HG03571 (cell line): ENCODE data around the gene HPCAL1.
A peak's percentile ranks its signal among the peaks of the same experiment; 100 is the strongest.

Experiments
- ATAC-seq: cut with Tn5 transposase; IDR thresholded peaks from one replicate; pipeline ENCODE4 v1.9.1; 2021; ENCODE audit not compliant: unreplicated experiment

Gene HPCAL1

DNA sequence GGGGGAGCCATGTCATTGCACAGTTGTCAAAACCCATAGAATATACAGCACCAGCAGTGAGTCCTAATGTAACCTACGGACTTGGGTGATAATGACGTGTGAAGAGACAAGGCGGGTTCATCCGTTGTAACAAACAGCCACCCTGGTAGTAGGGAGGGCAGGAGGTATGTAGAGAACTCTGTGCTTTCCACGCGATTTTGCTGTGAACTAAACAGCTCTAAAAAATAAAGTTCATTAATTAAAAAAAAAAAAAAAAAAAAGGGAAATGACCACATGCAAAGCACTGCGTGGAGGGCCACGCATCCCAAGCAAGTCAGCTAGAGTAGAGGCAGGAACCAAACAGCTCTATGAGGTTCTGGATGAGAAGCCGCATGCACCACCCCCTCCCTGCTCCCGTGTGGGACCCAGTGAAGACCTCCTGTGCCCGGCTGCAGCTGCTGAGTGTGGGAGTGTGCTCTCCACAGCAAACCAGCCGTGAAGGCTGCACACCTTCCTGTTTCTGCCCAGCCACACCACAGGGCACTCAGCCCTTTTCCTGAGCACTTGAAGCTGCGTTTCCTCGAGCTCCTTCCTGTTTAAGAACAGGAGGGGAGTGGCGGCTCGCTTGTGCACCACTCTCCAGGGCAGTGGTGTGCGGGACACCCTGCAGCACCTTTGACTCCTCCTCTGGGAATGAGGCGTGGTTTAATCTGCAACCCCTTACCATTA is 79.8 kb downstream of the HPCAL1 start:
- ATAC-seq: peak; percentile 52

DNA sequence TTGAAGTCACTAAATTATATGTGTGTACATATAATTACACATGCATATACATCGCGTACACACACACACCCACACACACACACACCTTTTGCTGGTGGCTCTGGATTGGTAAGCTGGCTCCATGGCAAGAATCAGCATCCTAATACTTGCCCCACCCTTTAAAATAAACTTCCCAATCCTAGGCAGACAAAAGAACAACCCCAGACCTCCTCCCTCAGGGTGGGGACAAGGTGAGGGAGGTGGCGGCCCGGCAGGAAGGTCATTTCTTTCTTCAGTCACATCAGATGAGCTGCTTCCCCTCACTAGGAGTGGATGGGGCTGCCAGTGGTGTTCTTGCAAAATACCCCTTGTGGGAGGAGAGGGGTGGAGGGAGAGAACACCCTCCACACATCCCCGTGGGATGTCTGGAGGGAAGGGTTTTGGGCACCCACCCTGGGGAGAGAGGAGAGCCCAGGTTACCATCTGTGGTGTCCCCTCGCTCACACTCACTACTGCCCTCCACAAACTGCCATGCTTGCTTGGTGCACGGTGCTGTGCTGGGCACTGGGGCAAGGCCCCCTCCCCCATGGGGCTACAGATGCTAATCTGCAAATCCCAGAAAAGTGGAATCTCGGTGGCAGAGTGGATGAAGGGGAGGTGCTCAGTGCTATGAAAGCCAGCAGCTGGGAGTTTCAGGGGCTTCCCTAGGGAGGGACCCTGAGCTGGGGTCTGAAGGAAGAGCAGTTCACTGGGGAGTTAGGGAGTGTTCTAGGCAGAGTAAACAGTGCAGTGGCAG is 81.4 kb downstream of the HPCAL1 start:
- no peak for ATAC-seq

DNA sequence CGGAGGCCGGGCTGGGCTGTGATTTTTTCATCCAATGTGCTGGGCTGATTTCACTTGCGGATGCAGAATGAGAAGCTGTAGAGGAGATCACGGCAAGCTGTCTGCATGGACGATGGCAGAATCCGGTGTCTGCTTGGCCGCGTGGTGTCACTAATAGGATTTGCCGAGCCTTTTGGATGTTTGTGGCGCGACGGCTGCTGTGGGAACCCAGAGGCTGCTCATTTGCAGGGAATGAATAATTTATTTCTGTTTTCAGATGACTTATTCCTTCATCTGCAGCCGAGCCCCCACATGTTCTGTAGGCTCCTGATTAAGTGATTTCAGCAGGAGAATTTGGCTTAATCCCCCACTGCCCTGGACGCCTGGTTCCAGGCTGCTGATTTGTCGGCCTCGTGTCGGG is 82.8 kb downstream of the HPCAL1 start:
- no peak for ATAC-seq

DNA sequence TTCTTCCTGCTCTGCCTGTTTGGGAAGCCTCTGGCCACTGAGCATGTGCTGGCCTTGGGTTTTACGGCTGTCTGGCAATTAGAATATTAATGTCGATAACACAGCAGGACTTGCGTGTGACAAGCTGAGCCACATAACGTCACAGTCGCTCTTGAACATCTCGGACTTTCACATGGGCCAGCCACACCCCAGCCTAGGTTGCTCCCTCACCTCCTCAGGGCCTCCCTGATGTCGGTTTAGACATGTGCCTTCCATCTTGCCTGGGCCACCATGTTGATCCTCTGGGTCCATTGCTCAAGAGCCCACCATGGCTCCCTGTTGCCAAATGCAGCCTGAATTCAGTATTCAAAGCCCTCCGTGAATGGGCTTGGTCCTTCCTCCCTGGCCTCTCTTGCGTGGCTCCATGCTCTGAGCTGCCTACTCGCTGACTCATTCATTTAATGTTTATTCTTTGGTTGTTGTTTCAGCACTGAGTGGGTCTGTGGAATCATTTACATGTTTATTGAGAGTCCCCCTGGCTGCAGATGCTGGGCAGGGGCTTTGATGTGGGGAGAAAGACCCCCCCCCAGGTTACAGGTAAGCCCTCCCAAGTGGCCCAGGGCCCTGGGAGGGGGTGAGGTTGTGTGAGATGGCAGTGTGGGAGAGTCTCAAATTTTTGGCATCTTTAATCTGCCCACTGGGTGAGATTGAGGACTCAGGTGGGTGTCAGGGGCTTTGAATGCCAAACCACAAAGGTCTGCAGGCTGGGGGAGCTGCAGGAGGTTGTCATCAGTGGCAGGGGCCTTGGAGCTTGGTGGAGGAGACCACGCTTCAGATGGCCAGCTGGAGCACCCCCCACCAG is 83.4 kb downstream of the HPCAL1 start:
- no peak for ATAC-seq

DNA sequence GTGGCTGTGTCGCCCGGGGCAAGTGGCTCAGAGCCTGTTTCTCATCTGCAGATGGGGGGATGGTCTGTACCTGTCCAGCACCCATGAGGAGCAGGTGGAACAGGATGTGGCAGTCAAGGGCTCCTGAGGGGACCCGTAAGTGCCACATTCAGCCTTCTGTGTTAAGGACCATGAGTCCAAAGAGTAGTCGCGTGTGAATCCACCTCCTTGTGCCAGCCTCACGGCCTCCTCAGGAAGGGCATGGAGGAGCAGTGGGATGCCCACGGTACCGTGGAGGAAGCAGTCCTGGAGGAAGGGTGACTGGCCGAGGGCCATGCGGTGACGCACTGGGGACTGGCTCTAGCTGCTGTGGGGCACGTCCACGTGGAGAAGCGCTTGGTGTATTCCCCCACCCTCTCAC is 84.3 kb downstream of the HPCAL1 start:
- no peak for ATAC-seq

DNA sequence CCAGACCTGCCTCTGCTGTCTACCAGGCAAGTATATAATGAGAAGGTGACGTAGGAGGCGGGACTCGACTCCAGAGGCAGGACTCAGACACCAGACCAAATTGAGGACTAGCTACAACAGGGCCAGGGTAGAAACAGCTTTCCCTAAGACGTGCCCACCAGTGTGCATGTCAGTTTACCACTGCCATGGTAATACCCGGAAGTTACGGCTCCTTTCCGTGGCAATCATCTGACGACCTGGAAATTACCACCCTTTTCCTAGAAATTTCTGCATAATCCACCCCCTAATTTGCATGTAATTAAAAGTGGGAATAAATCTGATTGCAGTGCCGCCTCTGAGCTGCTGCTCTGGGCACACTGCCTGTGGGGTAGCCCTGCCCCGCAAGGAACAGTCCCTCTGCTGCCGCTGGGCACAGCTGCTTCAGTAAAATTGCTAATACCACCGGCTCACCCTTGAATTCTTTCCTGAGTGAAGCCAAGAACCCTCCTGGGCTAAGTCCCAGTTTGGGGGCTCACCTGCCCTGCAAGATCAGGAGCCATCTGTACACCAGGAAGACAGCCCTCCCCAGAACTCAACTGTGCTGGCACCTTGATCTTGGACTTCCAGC is 86.4 kb downstream of the HPCAL1 start:
- ATAC-seq: no peak

DNA sequence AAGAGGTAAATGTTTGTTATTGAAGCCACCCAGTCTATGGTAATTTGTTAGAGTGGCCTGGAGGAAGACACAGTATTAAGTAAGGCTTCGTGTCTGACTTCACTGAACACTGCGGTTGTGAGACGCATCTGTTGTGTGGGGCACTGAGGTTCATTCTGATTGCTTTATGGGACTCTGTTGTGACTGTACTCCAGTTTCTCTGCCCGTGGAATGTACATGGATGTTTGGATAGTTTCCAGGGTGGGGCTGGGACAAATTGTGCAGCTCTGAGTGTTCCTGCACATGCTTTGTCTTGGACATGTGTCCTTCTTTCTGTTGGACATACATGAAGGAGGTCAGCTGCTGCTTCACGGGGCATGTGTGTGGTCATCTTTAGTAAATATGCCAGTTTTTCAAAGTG is 86.9 kb downstream of the HPCAL1 start:
- ATAC-seq: no peak

DNA sequence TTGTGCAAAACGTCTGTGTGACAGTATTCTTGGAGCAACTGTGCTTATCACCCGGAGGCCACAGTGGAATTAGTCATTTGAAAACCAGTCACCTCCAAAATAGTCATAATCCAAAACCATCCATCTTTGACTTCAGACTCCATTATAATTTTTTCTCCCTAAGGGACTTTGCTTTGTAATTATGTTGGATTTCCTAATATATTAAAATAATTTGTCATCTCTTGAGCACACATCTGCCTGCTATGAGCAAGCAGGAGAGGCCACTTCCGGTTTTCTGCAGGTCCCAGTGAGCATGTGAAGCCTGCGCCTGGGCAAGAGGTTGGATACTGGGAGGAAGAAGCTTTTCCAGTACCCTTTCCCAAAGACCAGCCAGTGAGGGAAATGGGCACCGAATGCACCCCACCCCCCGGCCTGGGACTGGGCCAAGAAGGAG is 87.7 kb downstream of the HPCAL1 start:
- no peak for ATAC-seq

DNA sequence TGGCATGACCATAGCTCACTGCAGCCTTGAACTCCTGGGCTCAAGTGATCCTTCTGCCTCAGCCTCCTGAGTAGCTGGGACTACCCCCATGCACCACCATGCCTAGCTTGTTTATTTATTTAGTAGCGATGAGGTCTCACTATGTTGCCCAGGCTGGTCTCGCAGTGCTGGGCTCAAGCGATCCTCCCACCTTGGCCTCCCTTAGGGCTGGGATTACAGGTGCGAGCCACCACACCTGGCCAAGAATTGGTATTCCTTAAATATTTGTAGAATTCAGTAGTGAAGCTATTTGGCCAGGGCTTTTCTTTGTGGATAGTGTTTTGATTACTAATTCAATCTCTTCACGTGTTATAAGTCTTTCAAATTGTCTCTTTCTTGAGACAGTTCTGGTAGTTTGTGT is 89.4 kb downstream of the HPCAL1 start:
- no peak for ATAC-seq

DNA sequence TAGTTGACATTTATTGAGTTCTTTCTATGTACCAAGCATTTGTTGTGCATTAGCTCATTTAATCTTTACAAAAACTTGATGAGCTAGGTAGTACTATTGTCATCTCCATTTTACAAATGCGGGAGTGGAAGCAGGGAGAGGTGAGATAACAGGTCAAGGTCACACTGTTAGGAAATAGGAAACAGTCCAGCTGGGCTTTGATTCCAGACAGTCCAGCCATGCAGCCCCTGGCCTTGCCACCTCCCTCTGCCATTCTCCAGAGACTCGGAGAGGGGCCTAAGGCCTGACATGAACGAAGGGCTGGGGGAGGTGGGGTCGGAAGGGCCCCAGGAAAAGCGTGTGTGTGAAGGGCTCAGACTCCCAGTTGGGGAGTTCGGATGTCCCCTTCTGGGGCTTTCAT is 89.8 kb downstream of the HPCAL1 start:
- ATAC-seq: no peak

DNA sequence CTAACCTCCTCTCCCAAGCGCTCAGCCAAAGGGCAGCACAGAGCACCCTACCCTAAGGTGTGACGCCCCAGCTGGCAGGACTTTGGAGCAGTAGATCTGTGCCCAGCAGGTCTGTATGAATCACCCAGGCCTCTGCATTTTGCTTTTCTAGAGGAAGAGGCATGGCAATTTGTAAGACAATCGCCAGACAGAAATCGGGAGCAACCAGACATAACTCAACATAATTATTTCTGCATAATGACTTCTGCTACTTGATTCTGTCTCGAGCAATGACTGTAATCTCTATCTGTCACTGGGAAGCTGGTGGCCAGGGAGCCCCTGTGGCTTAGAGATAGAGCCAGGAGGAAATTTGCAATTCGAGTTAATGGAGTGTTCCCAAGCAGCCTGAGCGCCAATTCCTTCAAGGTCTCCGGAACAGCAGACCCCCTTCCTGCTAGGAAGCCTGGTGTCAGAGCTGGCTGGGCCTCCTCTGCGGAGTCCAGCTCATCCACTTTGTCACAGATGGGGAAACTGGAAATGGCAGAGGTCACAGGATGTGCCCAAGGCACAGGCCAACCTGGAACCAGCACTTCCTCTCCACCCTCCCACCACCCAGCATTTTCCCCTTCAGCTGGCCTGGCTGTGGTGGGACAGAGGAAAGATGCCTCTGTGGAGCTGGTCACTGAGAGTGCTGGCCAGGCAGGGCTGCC is 90.4 kb downstream of the HPCAL1 start:
- ATAC-seq: no peak

DNA sequence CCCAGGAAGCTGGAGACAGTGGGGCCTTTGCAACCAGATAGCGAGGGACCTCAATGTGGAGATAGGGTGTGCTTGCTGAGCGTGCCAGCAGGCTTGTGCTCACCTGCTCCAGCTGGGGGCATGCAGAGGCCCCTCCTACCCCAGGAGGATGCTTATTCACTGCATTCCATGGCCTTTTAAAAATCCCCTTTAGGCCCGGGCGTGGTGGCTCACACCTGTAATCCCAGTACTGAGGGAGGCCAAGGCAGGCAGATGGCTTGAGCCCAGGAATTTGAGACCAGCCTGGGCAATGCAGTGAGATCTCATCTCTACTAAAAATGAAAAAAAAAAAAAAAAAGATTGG is 90.9 kb downstream of the HPCAL1 start:
- ATAC-seq: no peak

DNA sequence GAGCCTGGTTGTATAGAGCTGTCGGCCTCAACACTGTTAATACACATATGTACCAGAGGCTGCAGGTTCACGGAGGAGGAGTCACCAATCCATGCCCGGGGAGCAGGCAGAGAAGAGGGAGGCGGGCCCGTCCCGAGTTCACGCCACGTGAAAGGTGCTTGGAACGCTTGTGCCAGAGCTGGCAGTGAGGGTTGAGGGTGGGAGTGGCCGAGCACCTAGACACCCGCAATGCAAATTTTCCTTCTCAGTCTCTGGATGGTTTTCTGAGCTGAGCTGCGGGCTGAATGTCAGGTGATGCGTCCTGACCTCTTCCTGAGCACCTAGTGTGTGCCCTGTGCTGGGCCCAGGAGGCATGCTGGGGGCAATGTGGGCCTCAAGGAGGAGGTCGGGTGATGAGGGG is 93.2 kb downstream of the HPCAL1 start:
- ATAC-seq: no peak

DNA sequence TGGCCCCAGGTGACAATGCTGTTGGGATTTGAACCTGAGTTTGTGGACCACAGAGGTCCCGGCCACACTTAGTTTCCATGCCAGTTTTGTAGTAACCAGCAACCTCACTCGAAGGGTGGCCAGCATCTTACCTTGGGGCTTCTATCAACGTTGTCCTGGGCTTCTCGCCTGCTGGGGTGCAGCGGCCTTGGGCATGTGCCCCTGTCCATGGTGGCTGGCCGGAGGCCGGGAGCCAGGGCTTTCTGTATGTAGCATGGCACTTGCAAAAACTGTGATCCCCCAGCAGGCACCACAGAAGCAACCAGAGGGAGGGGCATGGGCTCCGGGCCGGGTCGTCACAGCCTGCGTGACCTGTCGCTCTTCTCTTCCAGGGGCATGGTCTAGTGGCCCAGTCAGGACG is 93.8 kb downstream of the HPCAL1 start:
- ATAC-seq: no peak

DNA sequence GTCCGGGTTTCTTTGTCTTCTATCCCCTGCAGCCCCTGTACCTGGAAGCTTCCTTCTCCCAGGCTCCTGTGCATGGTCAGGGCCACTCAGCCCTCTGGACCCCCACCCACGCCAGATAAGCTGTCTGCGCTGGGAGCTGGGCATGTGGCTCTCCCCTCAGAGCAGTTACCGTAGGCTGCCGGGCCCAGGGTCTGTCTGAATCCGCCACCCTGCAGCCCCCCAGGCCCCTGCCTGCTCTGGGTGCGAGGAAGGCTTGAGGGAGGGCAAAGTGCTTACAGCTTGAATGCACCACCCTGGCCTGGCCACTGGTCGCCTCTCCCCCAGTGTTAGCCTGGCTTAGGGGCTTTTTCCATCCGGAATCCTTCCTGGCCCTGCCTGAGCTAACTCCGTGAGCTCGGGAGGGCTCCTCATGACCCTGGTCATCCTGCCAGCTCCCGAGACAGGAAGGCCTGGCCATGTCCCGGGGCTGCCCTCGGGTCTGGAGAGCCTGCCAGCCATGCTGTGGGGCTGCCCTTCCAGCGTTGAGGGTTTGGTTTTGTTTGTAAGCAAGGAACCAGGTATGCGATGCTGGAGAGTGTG is 94.7 kb downstream of the HPCAL1 start:
- ATAC-seq: no peak

DNA sequence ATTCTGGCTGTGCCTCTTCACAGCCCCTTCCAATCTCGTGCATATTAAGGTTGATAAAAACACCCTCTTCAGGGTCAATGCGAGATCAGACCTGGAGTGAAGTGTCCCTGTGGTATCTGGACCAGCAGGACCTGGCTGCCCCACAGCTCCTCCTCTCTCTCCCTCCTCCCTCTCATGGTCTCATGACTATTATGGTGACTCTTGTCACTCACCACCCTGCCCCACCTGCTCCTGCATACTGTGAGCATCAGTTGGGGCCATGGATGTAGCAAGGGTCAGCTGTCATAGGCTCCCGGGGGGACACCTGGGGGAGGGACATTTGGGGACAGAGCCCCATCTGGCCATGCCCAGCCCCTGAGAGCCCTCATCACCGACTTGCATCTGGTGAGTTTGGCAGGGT is 95.2 kb downstream of the HPCAL1 start:
- no peak for ATAC-seq

DNA sequence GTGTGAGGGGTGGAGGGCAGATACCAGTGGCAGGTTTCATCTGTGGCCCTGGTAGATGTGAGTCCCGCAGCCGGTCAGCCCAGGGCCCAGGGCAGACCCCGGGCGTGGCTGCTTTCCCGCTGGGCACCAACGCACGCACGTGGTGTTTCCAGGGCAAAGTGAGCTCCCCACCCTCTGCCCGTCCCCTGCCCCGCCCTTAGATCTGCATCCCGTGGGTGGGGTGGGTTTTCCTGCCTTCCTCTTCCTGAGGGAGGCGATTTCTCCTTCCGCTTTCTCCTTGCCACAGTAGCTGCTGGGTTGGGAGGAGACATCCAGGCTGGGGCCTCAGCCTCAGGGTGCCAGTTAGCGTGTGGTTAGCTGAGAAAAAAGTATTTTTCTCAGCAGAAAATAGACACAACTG is 95.8 kb downstream of the HPCAL1 start:
- no peak for ATAC-seq

DNA sequence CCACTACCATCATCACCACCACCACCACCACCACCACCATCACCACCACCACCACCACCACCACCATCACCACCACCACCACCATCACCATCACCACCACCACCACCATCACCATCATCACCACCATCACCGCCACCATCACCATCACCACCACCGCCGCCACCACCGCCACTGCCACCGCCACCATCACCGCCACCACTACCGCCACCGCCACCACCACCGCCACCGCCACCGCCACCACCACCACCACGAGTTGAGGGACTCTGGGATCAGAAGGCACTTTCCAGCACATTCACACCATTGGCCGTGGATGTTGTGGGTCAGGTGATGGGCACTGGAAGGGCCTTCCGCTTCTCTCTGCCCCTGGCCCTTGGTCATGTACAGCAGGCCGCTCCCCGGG is 96.7 kb downstream of the HPCAL1 start:
- ATAC-seq: no peak

DNA sequence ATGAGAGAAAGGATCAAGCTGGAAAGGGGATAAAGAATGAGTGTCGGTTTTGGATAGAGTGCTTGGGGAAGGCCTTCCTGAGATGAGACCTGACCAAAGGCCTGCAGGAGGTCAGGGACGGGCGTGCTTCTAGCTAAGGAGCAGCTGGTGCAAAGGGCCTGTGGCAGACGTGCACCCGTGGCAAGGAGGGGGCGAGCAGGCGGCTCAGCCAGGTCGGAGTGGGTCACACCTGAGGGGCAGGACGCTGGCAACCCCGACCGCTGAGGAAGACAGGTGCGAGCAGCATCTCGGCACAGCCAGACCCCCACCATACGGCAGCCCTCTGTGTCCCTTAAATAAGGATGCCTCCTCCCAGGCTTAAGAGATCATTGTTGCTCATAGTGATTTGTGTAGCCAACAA is 97.3 kb downstream of the HPCAL1 start:
- no peak for ATAC-seq

DNA sequence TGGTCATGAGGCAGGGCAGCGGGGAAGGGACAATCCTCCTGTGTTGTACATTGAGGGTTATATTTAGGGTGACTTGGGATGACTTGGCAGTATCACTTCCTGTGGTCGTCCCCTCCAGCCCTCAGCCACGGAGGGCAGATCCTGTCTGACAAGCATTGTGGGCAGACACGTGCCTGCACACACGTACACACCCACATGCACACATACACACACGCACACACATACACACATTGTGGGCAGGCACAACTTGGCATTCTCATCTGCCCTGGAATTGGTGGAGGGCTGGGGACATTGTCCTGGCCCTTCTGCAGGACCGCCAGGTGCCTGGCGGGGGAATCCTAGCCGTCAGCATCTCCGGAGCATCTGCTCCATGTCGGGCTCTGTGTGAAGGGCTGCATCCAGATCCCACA is 97.9 kb downstream of the HPCAL1 start:
- no peak for ATAC-seq
